H9 (cell line): ENCODE data around the gene ADGRL3. TPM values are rescaled to one million over a fixed set of nuclear protein-coding genes. Genes with fewer than 3 reads are reported as not detected.

Experiments used
- DNase-seq: peaks from one replicate; pipeline ENCODE4 v3.0.0-alpha.2; 2017
- H2AFZ ChIP-seq: one replicate; pipeline ENCODE4 v1.6.1; 2013; ENCODE audit warnings: mild to moderate bottlenecking, low read length, control low read depth, moderate library complexity
- H2AK5ac ChIP-seq: 2 replicates; pipeline ENCODE4 v1.6.1; 2013; ENCODE audit warnings: low read length, control low read depth, mixed read lengths; ENCODE audit not compliant: insufficient read length
- H2BK120ac ChIP-seq: one replicate; pipeline ENCODE4 v1.6.1; 2013; ENCODE audit warnings: low read depth, mild to moderate bottlenecking, low read length, control low read depth, inconsistent platforms; ENCODE audit not compliant: poor library complexity, severe bottlenecking
- H2BK12ac ChIP-seq: 2 replicates; pipeline ENCODE4 v1.6.1; 2013; ENCODE audit warnings: low read length, control low read depth, mixed read lengths, low read depth; ENCODE audit not compliant: insufficient read length
- H2BK15ac ChIP-seq: 2 replicates; pipeline ENCODE4 v1.6.1; 2013; ENCODE audit warnings: low read depth, low read length, control low read depth
- H2BK20ac ChIP-seq: one replicate; pipeline ENCODE4 v1.6.1; 2013; ENCODE audit warnings: low read depth, mild to moderate bottlenecking, low read length, control low read depth, inconsistent platforms; ENCODE audit not compliant: poor library complexity, severe bottlenecking
- H2BK5ac ChIP-seq: 2 replicates; pipeline ENCODE4 v1.6.1; 2013; ENCODE audit warnings: low read length, control low read depth, mixed read lengths; ENCODE audit not compliant: insufficient read length
- H3K14ac ChIP-seq: 2 replicates; pipeline ENCODE4 v1.6.1; 2013; ENCODE audit warnings: low read length, control low read depth; ENCODE audit not compliant: insufficient read depth
- H3K18ac ChIP-seq: 2 replicates; pipeline ENCODE4 v1.6.1; 2013; ENCODE audit warnings: low read depth, mild to moderate bottlenecking, mixed read lengths, low read length, control low read depth; ENCODE audit not compliant: insufficient read length
- H3K23ac ChIP-seq: 2 replicates; pipeline ENCODE4 v1.6.1; 2013; ENCODE audit warnings: low read length, control low read depth, mixed read lengths, low read depth; ENCODE audit not compliant: insufficient read length
- H3K23me2 ChIP-seq: 2 replicates; pipeline ENCODE4 v1.6.1; 2013; ENCODE audit warnings: low read depth, mild to moderate bottlenecking, mixed read lengths, low read length, control low read depth; ENCODE audit not compliant: insufficient read length, poor library complexity, severe bottlenecking
- H3K27ac ChIP-seq: 2 replicates; pipeline ENCODE4 v1.5.1; 2013; ENCODE audit warnings: low read length, control low read depth, mixed read lengths, low read depth; ENCODE audit not compliant: insufficient read length
- H3K27me3 ChIP-seq: 2 replicates; pipeline ENCODE4 v1.6.1; 2013; ENCODE audit warnings: low read length, control low read depth, inconsistent platforms; ENCODE audit not compliant: insufficient read depth
- H3K4ac ChIP-seq: 2 replicates; pipeline ENCODE4 v1.6.1; 2013; ENCODE audit warnings: low read depth, mild to moderate bottlenecking, control low read depth, inconsistent platforms, low read length, moderate library complexity
- H3K4me1 ChIP-seq: 2 replicates; pipeline ENCODE4 v1.6.1; 2013; ENCODE audit warnings: low read length, control low read depth, inconsistent platforms; ENCODE audit not compliant: insufficient read depth
- H3K4me2 ChIP-seq: 2 replicates; pipeline ENCODE4 v1.6.1; 2013; ENCODE audit warnings: low read length, control low read depth, mixed read lengths; ENCODE audit not compliant: insufficient read length, insufficient read depth
- H3K56ac ChIP-seq: 2 replicates; pipeline ENCODE4 v1.6.1; 2013; ENCODE audit warnings: low read depth, mild to moderate bottlenecking, mixed read lengths, low read length, control low read depth; ENCODE audit not compliant: insufficient read length
- H3K79me1 ChIP-seq: 2 replicates; pipeline ENCODE4 v1.6.1; 2013; ENCODE audit warnings: low read depth, mild to moderate bottlenecking, moderate library complexity, low read length, control low read depth, inconsistent platforms; ENCODE audit not compliant: insufficient read depth, poor library complexity, severe bottlenecking
- H3K79me2 ChIP-seq: 2 replicates; pipeline ENCODE4 v1.6.1; 2013; ENCODE audit warnings: low read length, control low read depth, inconsistent platforms; ENCODE audit not compliant: insufficient read depth
- H3K9ac ChIP-seq: 2 replicates; pipeline ENCODE4 v1.6.1; 2013; ENCODE audit warnings: low read length, control low read depth, mixed read lengths; ENCODE audit not compliant: insufficient read length; ENCODE audit errors: extremely low read depth
- H3K9me3 ChIP-seq: one replicate; pipeline ENCODE4 v1.6.1; 2013; ENCODE audit warnings: low read depth, low read length, inconsistent platforms; ENCODE audit not compliant: control insufficient read depth
- H3T11ph ChIP-seq: one replicate; pipeline ENCODE4 v1.6.1; 2013; ENCODE audit warnings: mild to moderate bottlenecking, low read length, control low read depth, inconsistent platforms
- H4K20me1 ChIP-seq: one replicate; pipeline ENCODE4 v1.6.1; 2013; ENCODE audit not compliant: control insufficient read depth, insufficient read length, insufficient read depth
- H4K5ac ChIP-seq: 2 replicates; pipeline ENCODE4 v1.6.1; 2013; ENCODE audit warnings: low read depth, mild to moderate bottlenecking, mixed read lengths, low read length, control low read depth; ENCODE audit not compliant: insufficient read length
- H4K8ac ChIP-seq: replicated peaks from 2 replicates; pipeline ENCODE4 v1.6.1; 2013; ENCODE audit warnings: low read length, control low read depth, mixed read lengths, low read depth; ENCODE audit not compliant: insufficient read length
- H4K91ac ChIP-seq: 2 replicates; pipeline ENCODE4 v1.6.1; 2013; ENCODE audit warnings: low read depth, mild to moderate bottlenecking, moderate library complexity, mixed read lengths, low read length, control low read depth; ENCODE audit not compliant: insufficient read length
- H3K27ac Mint-ChIP-seq, 3 experiments: 2 replicates in 2 of 3; 3 replicates in 1 of 3; pipeline ENCODE4 v1.8.0; 2020 to 2021; ENCODE audit warnings: mixed read lengths in 3 of 3, mild to moderate bottlenecking in 1 of 3, moderate library complexity in 1 of 3
- H3K27me3 Mint-ChIP-seq: 2 replicates; pipeline ENCODE4 v1.8.0; 2021; ENCODE audit warnings: low read depth, mild to moderate bottlenecking, moderate library complexity, mixed read lengths
- H3K36me3 Mint-ChIP-seq, 3 experiments: 2 replicates in 2 of 3; 3 replicates in 1 of 3; pipeline ENCODE4 v1.8.0; 2020 to 2021; ENCODE audit warnings: low read depth in 3 of 3, mixed read lengths in 3 of 3; ENCODE audit not compliant: insufficient read depth in 1 of 3
- H3K4me1 Mint-ChIP-seq, 2 experiments: 2 replicates each; pipeline ENCODE4 v1.8.0; 2020; ENCODE audit warnings: mixed read lengths in 2 of 2
- H3K4me3 Mint-ChIP-seq, 2 experiments: 2 replicates in 1 of 2; 3 replicates in 1 of 2; pipeline ENCODE4 v1.8.0; 2020 to 2021; ENCODE audit warnings: mild to moderate bottlenecking in 2 of 2, mixed read lengths in 2 of 2, moderate library complexity in 1 of 2
- H3K9me3 Mint-ChIP-seq, 2 experiments: 2 replicates in 1 of 2; 3 replicates in 1 of 2; pipeline ENCODE4 v1.8.0; 2020; ENCODE audit warnings: mild to moderate bottlenecking in 2 of 2, mixed read lengths in 2 of 2, moderate library complexity in 1 of 2
- CTCF ChIP-seq: fragments of 200-600 bp; sonication (generic); conservative IDR thresholded peaks from 3 replicates; pipeline ENCODE4 v1.8.0; 2021; ENCODE audit warnings: antibody characterized with exemption, mild to moderate bottlenecking
- WGBS: extraction: QIAGEN DNeasy Blood & Tissue Kit; methylation state at CpG from one replicate; pipeline ENCODE4 v1.1.7; 2013; ENCODE audit warnings: missing lambda C conversion rate, low lambda C conversion rate, mixed read lengths; ENCODE audit not compliant: insufficient read length; ENCODE audit errors: extremely low coverage; 5-methylcytosine and 5-hydroxymethylcytosine counted together
- total RNA-seq: library from RNA; stranded (reverse); gene quantifications from 2 replicates; pipeline ENCODE4 v1.2.1, GENCODE V29; 2021

ADGRL3 gene
- total RNA-seq, 1 experiment from 2014 or later, result 5.9 TPM

- no peak for TF ChIP-seq CTCF
- H2BK15ac ChIP-seq, result no peak overlapping the region
- H2BK120ac ChIP-seq, result no peak overlapping the region
- H2BK12ac ChIP-seq, result no peak overlapping the region
- H3K18ac ChIP-seq, result no peak overlapping the region
- no peaks in the 10 kb centered on the region for H3K79me2 ChIP-seq
- H3K56ac ChIP-seq, result no peak overlapping the region
- H4K91ac ChIP-seq, result no peak overlapping the region
- Mint-ChIP-seq H3K4me1 (peaks cover 5 to 15% of the 10 kb centered on the region in 2 experiments; a peak in 2 of 4 replicates), H3K4me3 (no peak overlapping the region), H3K27me3 (no peaks in the 10 kb centered on the region), H3K27ac (no peak overlapping the region), H3K36me3 (no peaks in the 10 kb centered on the region), H3K9me3 (no peaks in the 10 kb centered on the region)
- H3K79me1 ChIP-seq, result no peaks in the 10 kb centered on the region
- no peaks in the 10 kb centered on the region for H3K23me2 ChIP-seq
- H3K9ac ChIP-seq, result no peak overlapping the region
- H3K27me3 ChIP-seq, result no peaks in the 10 kb centered on the region
- no peak overlapping the region for H3K27ac ChIP-seq
- no peak overlapping the region for H3K4ac ChIP-seq
- no peaks in the 10 kb centered on the region for H3K9me3 ChIP-seq
- no peak overlapping the region for H4K5ac ChIP-seq
- H4K20me1 ChIP-seq, result no peaks in the 10 kb centered on the region
- H2AFZ ChIP-seq, result no peak overlapping the region
- no peak overlapping the region for H4K8ac ChIP-seq
- H2BK20ac ChIP-seq, result no peak overlapping the region
- no peak overlapping the region for H3K14ac ChIP-seq
- no peak overlapping the region for H3K23ac ChIP-seq
- no peak overlapping the region for H2AK5ac ChIP-seq
- WGBS, result no CpG with 5 or more reads among the region's 4 CpGs
- DNase-seq, result no peak
- H3K4me1 ChIP-seq, result no peaks in the 10 kb centered on the region
- H3T11ph ChIP-seq, result no peak overlapping the region
- H3K4me2 ChIP-seq, result no peak overlapping the region
- no peak overlapping the region for H2BK5ac ChIP-seq
These were observed 327.8 kb downstream of the ADGRL3 start for GRCh38 chr4:61527888-61528287.
